Measurements from ENCODE around the gene PIK3R6. TPM values are rescaled to one million over a fixed set of nuclear protein-coding genes. Genes with fewer than 3 reads are reported as not detected.

The PIK3R6 gene
- total and polyA plus RNA-seq, 2 donors (not counting 1 experiment from before 2014, with no cell fraction given): 2.8 to 11.0 TPM

DNA sequence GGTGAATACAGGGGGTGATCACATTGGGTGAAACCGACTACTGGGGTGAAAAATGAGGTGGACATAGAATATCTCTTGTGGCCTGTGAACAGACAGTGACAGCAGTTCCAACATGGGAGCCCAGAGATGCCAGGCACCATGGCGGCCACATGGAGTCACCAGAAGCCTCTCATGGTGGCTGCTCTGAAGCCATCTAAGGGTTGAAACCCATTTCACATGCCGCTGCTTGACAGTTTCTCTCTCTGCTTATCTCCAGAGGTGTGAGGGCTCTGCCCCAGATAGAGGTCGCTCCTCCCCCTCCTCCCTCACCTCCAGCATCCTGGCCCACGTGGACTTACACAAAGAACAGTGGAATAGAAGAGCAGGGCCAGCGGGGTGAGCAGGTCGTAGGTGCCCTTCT is 37.9 kb upstream of the PIK3R6 start:
- Mint-ChIP-seq H3K9me3 (ENCODE audit: insufficient read depth) (no peaks in the 10 kb centered on the region), H3K27ac (no peak overlapping the region), H3K4me3 (no peak overlapping the region), H3K27me3 (no peaks in the 10 kb centered on the region), H3K4me1 (peaks cover 37% of the 10 kb centered on the region)
- H3K4me3 ChIP-seq (ENCODE audit: control extremely low read depth in 1 of 5, extremely low read depth in 1 of 5, insufficient read depth in 1 of 5, low read depth in 2 of 5, low read length in 4 of 5): no peak overlapping the region
- no peaks in the 10 kb centered on the region for H3K27me3 ChIP-seq (replicated peaks in 1 of 4; ENCODE audit: control extremely low read depth in 1 of 4, control insufficient read depth in 3 of 4, insufficient read depth in 4 of 4, low read length in 3 of 4)
- intact Hi-C loops (cut with micrococcal nuclease): no loop called here
- WGBS (ENCODE audit: insufficient coverage): 88% methylated on average over 3 of the region's 7 CpGs
- ChIA-PET POLR2A (no interaction called here), CTCF (no interaction called here)
- peaks cover 21 to 34% of the 10 kb centered on the region in 2 donors for H3K4me1 ChIP-seq (ENCODE audit: control insufficient read depth in 2 of 2, insufficient read depth in 2 of 2, low read length in 2 of 2)
- no peak overlapping the region for H3K27ac ChIP-seq (ENCODE audit: low read length in 2 of 2)
- no peak overlapping the region for H3K4me2 ChIP-seq (replicated peaks; ENCODE audit: low read depth, low read length, poor library complexity, severe bottlenecking)
- H3K9me3 ChIP-seq (ENCODE audit: control extremely low read depth in 1 of 3, control insufficient read depth in 2 of 3, insufficient read depth in 1 of 3, low read length in 2 of 3): no peaks in the 10 kb centered on the region
- H3K79me2 ChIP-seq (ENCODE audit: control insufficient read depth, insufficient read depth, low read length): no peaks in the 10 kb centered on the region
- no peak for TF ChIP-seq EZH2 (IDR thresholded peaks at IDR 0.05; ENCODE audit: borderline replicate concordance, insufficient read depth, low read depth, low read length, poor library complexity, severe bottlenecking)
- TF ChIP-seq, protein P1, sequence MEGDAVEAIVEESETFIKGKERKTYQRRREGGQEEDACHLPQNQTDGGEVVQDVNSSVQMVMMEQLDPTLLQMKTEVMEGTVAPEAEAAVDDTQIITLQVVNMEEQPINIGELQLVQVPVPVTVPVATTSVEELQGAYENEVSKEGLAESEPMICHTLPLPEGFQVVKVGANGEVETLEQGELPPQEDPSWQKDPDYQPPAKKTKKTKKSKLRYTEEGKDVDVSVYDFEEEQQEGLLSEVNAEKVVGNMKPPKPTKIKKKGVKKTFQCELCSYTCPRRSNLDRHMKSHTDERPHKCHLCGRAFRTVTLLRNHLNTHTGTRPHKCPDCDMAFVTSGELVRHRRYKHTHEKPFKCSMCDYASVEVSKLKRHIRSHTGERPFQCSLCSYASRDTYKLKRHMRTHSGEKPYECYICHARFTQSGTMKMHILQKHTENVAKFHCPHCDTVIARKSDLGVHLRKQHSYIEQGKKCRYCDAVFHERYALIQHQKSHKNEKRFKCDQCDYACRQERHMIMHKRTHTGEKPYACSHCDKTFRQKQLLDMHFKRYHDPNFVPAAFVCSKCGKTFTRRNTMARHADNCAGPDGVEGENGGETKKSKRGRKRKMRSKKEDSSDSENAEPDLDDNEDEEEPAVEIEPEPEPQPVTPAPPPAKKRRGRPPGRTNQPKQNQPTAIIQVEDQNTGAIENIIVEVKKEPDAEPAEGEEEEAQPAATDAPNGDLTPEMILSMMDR (IDR thresholded peaks at IDR 0.05): no peak
- H3K9ac ChIP-seq (ENCODE audit: low read length): no peak overlapping the region
- H4K20me1 ChIP-seq (ENCODE audit: control insufficient read depth, insufficient read depth, low read length, poor library complexity, severe bottlenecking): peaks cover under 1% of the 10 kb centered on the region
- ATAC-seq (ENCODE audit: low read depth): no peak
- no peak for DNase-seq
- H3K36me3 ChIP-seq (replicated peaks in 1 of 2; ENCODE audit: control extremely low read depth in 1 of 2, control insufficient read depth in 1 of 2, extremely low read depth in 1 of 2, insufficient read depth in 2 of 2, low read length in 1 of 2): peaks cover 0 to 45% of the 10 kb centered on the region in 2 experiments
- H2AFZ ChIP-seq (ENCODE audit: insufficient read depth, low read depth, low read length, poor library complexity, severe bottlenecking): no peak overlapping the region

DNA sequence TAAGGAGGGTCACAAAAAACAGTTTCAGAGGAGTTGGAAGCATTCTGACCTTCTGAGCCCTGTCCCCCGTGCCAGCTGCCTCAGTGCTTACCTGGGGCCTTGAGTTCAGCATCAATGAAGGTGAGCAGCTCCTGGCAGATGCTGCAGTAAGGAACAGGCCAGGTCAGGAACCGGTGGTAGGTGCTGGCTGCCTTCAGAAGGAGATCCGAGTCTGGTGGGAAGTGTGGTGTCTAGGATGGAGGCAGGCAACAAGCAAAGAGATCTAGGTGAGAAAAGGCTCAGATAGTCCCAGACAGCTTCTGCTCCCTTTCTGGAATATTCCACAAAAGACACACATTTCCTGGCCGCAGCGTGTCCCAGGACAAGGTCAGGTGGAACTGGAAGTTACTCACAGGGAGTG is 37.2 kb upstream of the PIK3R6 start:
- no peaks in the 10 kb centered on the region for H3K27me3 ChIP-seq (replicated peaks in 1 of 4; ENCODE audit: control extremely low read depth in 1 of 4, control insufficient read depth in 3 of 4, insufficient read depth in 4 of 4, low read length in 3 of 4)
- H3K4me3 Mint-ChIP-seq: no peak overlapping the region
- no peak overlapping the region for H3K27ac Mint-ChIP-seq
- no peaks in the 10 kb centered on the region for H3K9me3 Mint-ChIP-seq (ENCODE audit: insufficient read depth)
- H3K4me1 Mint-ChIP-seq: peaks cover 38% of the 10 kb centered on the region
- no peak for ATAC-seq (ENCODE audit: low read depth)
- TF ChIP-seq, protein P1 (IDR thresholded peaks at IDR 0.05): no peak
- TF ChIP-seq EZH2 (IDR thresholded peaks at IDR 0.05; ENCODE audit: borderline replicate concordance, insufficient read depth, low read depth, low read length, poor library complexity, severe bottlenecking): no peak
- H3K4me1 ChIP-seq (ENCODE audit: control insufficient read depth in 2 of 2, insufficient read depth in 2 of 2, low read length in 2 of 2): peaks cover 26 to 34% of the 10 kb centered on the region in 2 donors
- H3K9me3 ChIP-seq (ENCODE audit: control extremely low read depth in 1 of 3, control insufficient read depth in 2 of 3, insufficient read depth in 1 of 3, low read length in 2 of 3): no peaks in the 10 kb centered on the region
- ChIA-PET POLR2A (no interaction called here), CTCF (no interaction called here)
- no peaks in the 10 kb centered on the region for H3K79me2 ChIP-seq (ENCODE audit: control insufficient read depth, insufficient read depth, low read length)
- no peaks in the 10 kb centered on the region for H4K20me1 ChIP-seq (ENCODE audit: control insufficient read depth, insufficient read depth, low read length, poor library complexity, severe bottlenecking)
- no peak overlapping the region for H2AFZ ChIP-seq (ENCODE audit: insufficient read depth, low read depth, low read length, poor library complexity, severe bottlenecking)
- intact Hi-C loops (cut with micrococcal nuclease): loop anchor here (5.0 kb wide), 1 partner anchor 38 kb away; no protein-coding TSS in a partner anchor
- H3K4me2 ChIP-seq (replicated peaks; ENCODE audit: low read depth, low read length, poor library complexity, severe bottlenecking): no peak overlapping the region
- H3K36me3 ChIP-seq (replicated peaks in 1 of 2; ENCODE audit: control extremely low read depth in 1 of 2, control insufficient read depth in 1 of 2, extremely low read depth in 1 of 2, insufficient read depth in 2 of 2, low read length in 1 of 2): peaks cover 0 to 38% of the 10 kb centered on the region in 2 experiments
- no peak overlapping the region for H3K27ac ChIP-seq (ENCODE audit: low read length in 2 of 2)
- no peak for DNase-seq
- H3K4me3 ChIP-seq (ENCODE audit: control extremely low read depth in 1 of 5, extremely low read depth in 1 of 5, insufficient read depth in 1 of 5, low read depth in 2 of 5, low read length in 4 of 5): no peak overlapping the region
- 100% methylated on average over 5 of the region's 5 CpGs for WGBS (ENCODE audit: insufficient coverage)
- no peaks in the 10 kb centered on the region for H3K27me3 Mint-ChIP-seq
- no peak overlapping the region for H3K9ac ChIP-seq (ENCODE audit: low read length)

Measured in B cell (primary cell).